Thoracic aorta (tissue), 2 donors: Measurements from ENCODE around the gene NDOR1. TPM values are rescaled to one million over a fixed set of nuclear protein-coding genes. Genes with fewer than 3 reads are reported as not detected.

Source experiments
- ATAC-seq: fragments of 150-250 bp; one replicate; pipeline ENCODE4 v1.8.0; 2017; ENCODE audit warnings: low read depth; ENCODE audit not compliant: insufficient number of reproducible peaks, low FRiP score
- DNase-seq: peaks from one replicate; pipeline ENCODE4 v3.0.0-alpha.2; 2020; ENCODE audit warnings: low spot score
- H3K27ac ChIP-seq, 2 donors: fragments of 200-600 bp; sonication (generic); 1 replicate in 1 of 2; 2 replicates in 1 of 2; pipeline ENCODE4 v1.5.1; 2016; ENCODE audit warnings: mild to moderate bottlenecking in 2 of 2, moderate library complexity in 2 of 2
- H3K27me3 ChIP-seq: fragments of 200-600 bp; sonication (generic); replicated peaks from 2 replicates; pipeline ENCODE4 v1.6.0; 2016; ENCODE audit warnings: mild to moderate bottlenecking; ENCODE audit not compliant: insufficient read depth
- H3K36me3 ChIP-seq: fragments of 200-600 bp; sonication (generic); one replicate; pipeline ENCODE4 v1.5.1; 2016
- H3K4me1 ChIP-seq, 2 donors: fragments of 200-600 bp; sonication (generic); 1 replicate in 1 of 2; 2 replicates in 1 of 2; pipeline versions ENCODE4 v1.5.1 to v1.6.0; 2016; ENCODE audit warnings: low read depth in 2 of 2, mild to moderate bottlenecking in 1 of 2; ENCODE audit not compliant: control insufficient read depth in 1 of 2
- H3K4me3 ChIP-seq: fragments of 200-600 bp; sonication (generic); 2 replicates; pipeline ENCODE4 v1.5.1; 2016; ENCODE audit warnings: mild to moderate bottlenecking
- H3K9me3 ChIP-seq: fragments of 200-600 bp; sonication (generic); 2 replicates; pipeline ENCODE4 v1.5.1; 2016
- CTCF ChIP-seq: fragments of 200-600 bp; sonication (generic); IDR thresholded peaks from one replicate; pipeline ENCODE4 v1.5.1; 2019; ENCODE audit warnings: antibody characterized with exemption
- total RNA-seq, 2 donors: library from RNA; depleted of rRNA; stranded (reverse); fragments of >200 nt; gene quantifications; one replicate each; pipeline versions ENCODE4 v1.1.0 to v1.2.3, GENCODE V29; 2016

The NDOR1 gene
- total RNA-seq, 2 donors from 2014 or later, result 13.3 to 17.7 TPM

- Histone ChIP-seq H3K4me1 (peaks cover 12 to 29% of the 10 kb centered on the region in 2 donors), H3K36me3 (peaks cover 38% of the 10 kb centered on the region), H3K9me3 (no peaks in the 10 kb centered on the region), H3K27me3 (no peaks in the 10 kb centered on the region), H3K27ac (no peak overlapping the region), H3K4me3 (no peak overlapping the region)
- no peak for DNase-seq
- TF ChIP-seq CTCF, result no peak
- ATAC-seq, result no peak
Observed at GRCh38 chr9:137265496-137266161, 60.1 kb downstream of the NDOR1 start.

- no peak overlapping the region for H3K27ac ChIP-seq
- no peak for ATAC-seq
- peaks cover 14 to 34% of the 10 kb centered on the region in 2 donors for H3K4me1 ChIP-seq
- no peaks in the 10 kb centered on the region for H3K27me3 ChIP-seq
- H3K4me3 ChIP-seq, result no peak overlapping the region
- no peak for TF ChIP-seq CTCF
- H3K36me3 ChIP-seq, result peaks cover 41% of the 10 kb centered on the region
- H3K9me3 ChIP-seq, result no peaks in the 10 kb centered on the region
- DNase-seq, result no peak
Observed at GRCh38 chr9:137266162-137266527, 60.6 kb downstream of the NDOR1 start.

Other genes with a start within 250 kb of the NDOR1 start
- gene PTGDS, start 228.2 kb upstream of the NDOR1 start, total RNA-seq, result 10 to 100 TPM; 66.1 to 89.5 TPM
- gene LCNL1, start 222.7 kb upstream of the NDOR1 start, total RNA-seq, result not detected
- 10 to 100 TPM; 49.9 to 57.3 TPM for gene PAXX, start 213.3 kb upstream of the NDOR1 start, total RNA-seq
- gene CLIC3, start 209.1 kb upstream of the NDOR1 start, total RNA-seq, result 1 to 10 TPM; 1.4 to 8.7 TPM
- 10 to 100 TPM; 37.2 to 60.5 TPM for gene ABCA2, start 177.5 kb upstream of the NDOR1 start, total RNA-seq
- not detected for gene FUT7, start 173.6 kb upstream of the NDOR1 start, total RNA-seq
- 10 to 100 TPM; 71.5 to 95.8 TPM for gene NPDC1, start 159.5 kb upstream of the NDOR1 start, total RNA-seq
- gene ENTPD2, start 151.6 kb upstream of the NDOR1 start, total RNA-seq, result under 1 TPM; 0.92 to 0.95 TPM
- gene SAPCD2, start 135.1 kb upstream of the NDOR1 start, total RNA-seq, result under 1 TPM; 0.41 to 0.92 TPM
- 10 to 100 TPM in 1 of 2 donors, 1 to 10 TPM in 1; 9.6 to 11.4 TPM for gene UAP1L1, start 128.2 kb upstream of the NDOR1 start, total RNA-seq
- gene MAN1B1, start 118.7 kb upstream of the NDOR1 start, total RNA-seq, result 10 to 100 TPM; 32.9 to 52.9 TPM
- 100 to 1,000 TPM; 100 to 148 TPM for gene DPP7, start 91.0 kb upstream of the NDOR1 start, total RNA-seq
- gene GRIN1, start 66.5 kb upstream of the NDOR1 start, total RNA-seq, result not detected
- not detected for gene LRRC26, start 35.6 kb upstream of the NDOR1 start, total RNA-seq
- gene TMEM210, start 33.6 kb upstream of the NDOR1 start, total RNA-seq, result not detected
- 10 to 100 TPM; 25.2 to 43.0 TPM for gene ANAPC2, start 17.1 kb upstream of the NDOR1 start, total RNA-seq
- 10 to 100 TPM; 40.6 to 67.1 TPM for gene SSNA1, start 17.0 kb upstream of the NDOR1 start, total RNA-seq
- gene TPRN, start 5.0 kb upstream of the NDOR1 start, total RNA-seq, result 1 to 10 TPM; 4.7 to 5.6 TPM
- gene TMEM203, start 52 bp upstream of the NDOR1 start, total RNA-seq, result 10 to 100 TPM; 12.0 to 35.2 TPM
- gene RNF208, start 16.5 kb downstream of the NDOR1 start, total RNA-seq, result 1 to 10 TPM in 1 of 2 donors, not detected in 1; 3.7 TPM
- gene CYSRT1, start 19.5 kb downstream of the NDOR1 start, total RNA-seq, result not detected
- not detected for gene RNF224, start 21.8 kb downstream of the NDOR1 start, total RNA-seq
- gene SLC34A3, start 25.2 kb downstream of the NDOR1 start, total RNA-seq, result under 1 TPM in 1 of 2 donors, not detected in 1; 0.54 TPM
- 100 to 1,000 TPM; 172 to 193 TPM for gene TUBB4B, start 35.6 kb downstream of the NDOR1 start, total RNA-seq
- not detected for gene STPG3, start 45.6 kb downstream of the NDOR1 start, total RNA-seq
- 10 to 100 TPM; 37.2 to 40.6 TPM for gene NELFB, start 49.6 kb downstream of the NDOR1 start, total RNA-seq
- gene TOR4A, start 72.0 kb downstream of the NDOR1 start, total RNA-seq, result 10 to 100 TPM; 26.4 to 43.5 TPM
- gene NRARP, start 96.6 kb downstream of the NDOR1 start, total RNA-seq, result 10 to 100 TPM in 1 of 2 donors, 1 to 10 TPM in 1; 8.5 to 16.9 TPM
- gene EXD3, start 217.5 kb downstream of the NDOR1 start, total RNA-seq, result 10 to 100 TPM; 22.7 to 29.4 TPM
- gene NOXA1, start 217.7 kb downstream of the NDOR1 start, total RNA-seq, result 1 to 10 TPM; 3.5 to 9.6 TPM
- gene ENTPD8, start 235.7 kb downstream of the NDOR1 start, total RNA-seq, result not detected